NCI-H446 treated with DMSO at 0.1 percent for 48 hours (cell line): ENCODE measurements around the gene MYH6.

Source experiments
- DNase-seq: peaks from one replicate; lab custom pipeline; 2025; lab: John Stamatoyannopoulos, UW

The MYH6 gene

DNA sequence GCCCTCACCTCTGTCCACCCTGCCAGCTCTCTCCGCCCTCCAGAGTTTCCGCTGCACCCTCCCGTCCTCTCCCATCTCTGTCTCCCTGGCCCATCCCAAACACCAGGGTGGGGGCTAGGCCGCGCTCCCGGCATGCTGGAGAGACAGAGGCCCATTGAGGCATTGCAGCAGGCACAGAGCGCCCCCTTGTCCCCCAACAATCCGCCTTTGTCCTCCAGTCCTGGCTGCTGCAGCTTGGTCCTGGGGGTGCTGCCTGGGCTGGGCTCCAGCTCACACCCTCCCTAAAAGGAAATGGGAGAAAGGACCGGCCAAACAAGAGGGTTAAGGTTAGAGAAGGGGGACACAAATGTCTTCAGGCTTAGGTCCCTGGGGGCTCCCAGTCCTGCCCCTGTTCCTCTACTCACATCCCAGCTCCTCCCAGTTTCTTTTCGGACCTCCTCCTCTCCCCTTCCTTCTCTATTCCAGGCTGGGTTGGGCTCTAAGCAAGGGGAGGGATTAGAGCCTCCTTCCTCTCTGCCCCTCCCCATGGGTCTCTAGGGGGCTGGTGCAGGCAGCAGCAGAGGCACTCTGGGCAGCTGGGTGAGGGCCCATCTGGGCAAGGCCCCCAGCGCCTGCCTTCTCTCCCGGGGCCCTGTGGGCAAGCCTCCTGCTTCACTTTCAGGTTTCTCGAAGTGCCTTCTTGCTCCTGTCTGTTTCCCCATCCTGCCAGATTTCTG is 31.4 kb downstream of the MYH6 start, which contains the start of gene CMTM5:
Gene CMTM5, plus strand, starts transcription at position 565 of the 716 bp plus-strand sequence. CDS start 206 bp downstream, outside the sequence.
- no peak for DNase-seq

DNA sequence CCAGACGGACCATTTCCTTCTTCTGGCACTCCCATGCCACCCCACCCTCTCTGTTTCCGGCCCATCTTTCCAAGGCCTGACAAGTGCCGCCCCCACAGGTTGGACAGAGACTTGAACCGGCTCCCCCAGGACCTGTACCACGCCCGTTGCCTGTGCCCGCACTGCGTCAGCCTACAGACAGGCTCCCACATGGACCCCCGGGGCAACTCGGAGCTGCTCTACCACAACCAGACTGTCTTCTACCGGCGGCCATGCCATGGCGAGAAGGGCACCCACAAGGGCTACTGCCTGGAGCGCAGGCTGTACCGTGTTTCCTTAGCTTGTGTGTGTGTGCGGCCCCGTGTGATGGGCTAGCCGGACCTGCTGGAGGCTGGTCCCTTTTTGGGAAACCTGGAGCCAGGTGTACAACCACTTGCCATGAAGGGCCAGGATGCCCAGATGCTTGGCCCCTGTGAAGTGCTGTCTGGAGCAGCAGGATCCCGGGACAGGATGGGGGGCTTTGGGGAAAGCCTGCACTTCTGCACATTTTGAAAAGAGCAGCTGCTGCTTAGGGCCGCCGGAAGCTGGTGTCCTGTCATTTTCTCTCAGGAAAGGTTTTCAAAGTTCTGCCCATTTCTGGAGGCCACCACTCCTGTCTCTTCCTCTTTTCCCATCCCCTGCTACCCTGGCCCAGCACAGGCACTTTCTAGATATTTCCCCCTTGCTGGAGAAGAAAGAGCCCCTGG is 32.4 kb downstream of the MYH6 start:
- DNase-seq = no peak

DNA sequence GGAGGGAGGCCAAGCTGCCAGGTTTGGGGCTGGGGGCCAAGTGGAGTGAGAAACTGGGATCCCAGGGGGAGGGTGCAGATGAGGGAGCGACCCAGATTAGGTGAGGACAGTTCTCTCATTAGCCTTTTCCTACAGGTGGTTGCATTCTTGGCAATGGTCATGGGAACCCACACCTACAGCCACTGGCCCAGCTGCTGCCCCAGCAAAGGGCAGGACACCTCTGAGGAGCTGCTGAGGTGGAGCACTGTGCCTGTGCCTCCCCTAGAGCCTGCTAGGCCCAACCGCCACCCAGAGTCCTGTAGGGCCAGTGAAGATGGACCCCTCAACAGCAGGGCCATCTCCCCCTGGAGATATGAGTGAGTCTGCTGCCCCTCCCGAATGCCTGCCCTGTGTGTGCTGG is 35.0 kb downstream of the MYH6 start:
- DNase-seq = no peak

DNA sequence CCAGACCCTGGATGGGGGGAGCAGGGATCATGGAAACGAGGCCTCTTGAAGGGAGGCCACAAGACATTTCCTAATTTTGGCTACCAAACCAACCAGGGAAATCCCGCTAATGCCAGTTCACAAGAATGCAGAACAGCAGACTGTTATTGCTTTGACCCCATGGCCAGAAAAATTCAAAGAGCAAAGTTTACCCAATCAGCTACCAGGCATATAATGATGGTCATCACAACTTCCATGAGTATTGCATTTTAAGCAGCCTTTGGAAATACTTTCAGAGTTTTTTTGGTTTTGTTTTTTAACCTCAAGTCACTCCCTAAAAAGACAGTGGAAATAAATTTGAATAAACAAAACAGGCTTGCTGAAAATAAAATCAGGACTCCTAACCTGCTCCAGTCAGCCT is 35.6 kb downstream of the MYH6 start, which contains the start of gene IL25:
Gene IL25, plus strand, starts transcription at position 301 of the 400 bp plus-strand sequence.
- no peak for DNase-seq

DNA sequence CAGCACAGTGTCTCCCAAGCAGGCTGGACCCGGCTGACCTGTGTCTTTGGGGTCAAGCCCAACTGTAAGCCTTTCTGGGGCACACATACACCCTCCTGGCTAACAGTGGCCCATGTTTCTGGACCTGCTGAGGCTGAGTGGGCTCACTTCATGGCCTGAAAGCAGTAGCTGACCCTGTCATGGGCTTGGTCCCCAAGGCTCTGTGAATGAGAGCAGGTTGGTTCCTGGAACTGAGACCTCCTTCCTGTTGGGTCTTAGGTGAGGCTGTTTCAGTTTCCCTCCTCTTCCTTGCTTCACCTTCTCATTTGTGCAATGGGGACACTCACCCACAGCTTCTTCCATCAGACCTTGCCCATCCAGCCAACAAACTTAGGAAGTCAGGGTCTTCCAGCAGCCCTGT is 36.2 kb downstream of the MYH6 start:
- DNase-seq = no peak

DNA sequence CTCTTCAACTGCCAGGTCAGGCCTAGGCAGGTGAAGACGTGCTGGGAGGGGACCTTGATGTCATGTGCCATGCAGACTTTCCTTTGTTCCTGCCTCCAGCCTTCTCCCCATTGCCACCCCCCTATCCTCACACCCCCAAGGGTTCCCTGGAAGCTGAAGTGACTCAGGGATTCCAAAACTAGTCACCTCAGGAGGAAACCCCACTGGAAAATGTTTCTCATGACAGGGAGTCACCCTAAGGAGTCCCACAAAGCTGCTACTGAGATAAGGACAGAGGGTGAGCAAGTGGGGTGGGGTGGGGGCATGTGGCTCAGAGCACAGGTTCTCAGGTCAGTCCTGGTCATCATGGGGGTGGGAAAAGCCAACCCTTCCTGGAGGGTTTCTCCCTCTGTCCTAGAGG is 37.9 kb downstream of the MYH6 start:
- no peak for DNase-seq

DNA sequence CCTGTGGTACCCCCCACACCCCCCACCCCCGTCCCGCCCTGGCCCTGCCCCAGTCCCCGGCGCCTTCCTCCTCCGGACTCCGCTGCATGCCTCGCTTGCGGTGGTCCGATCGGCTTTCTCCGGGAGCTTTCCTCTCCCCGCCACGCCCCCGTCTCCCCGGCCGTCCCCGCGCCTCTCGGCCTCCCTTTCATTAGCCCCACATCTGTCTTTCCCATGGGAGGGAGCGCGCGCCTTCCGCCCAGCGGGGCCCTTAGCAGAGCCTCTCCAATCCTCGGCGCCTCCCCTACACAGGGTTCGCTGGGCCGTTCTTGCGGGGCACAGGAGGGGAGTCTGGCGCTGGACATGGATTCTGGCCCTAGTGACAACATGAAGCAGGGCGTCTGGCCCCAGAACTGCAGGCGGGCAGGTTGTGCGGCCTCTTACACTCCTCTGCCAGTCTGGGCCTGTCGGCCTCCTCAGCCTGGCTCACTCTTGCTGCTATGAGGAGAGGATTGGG is 41.6 kb downstream of the MYH6 start:
- peak; percentile 35 for DNase-seq

DNA sequence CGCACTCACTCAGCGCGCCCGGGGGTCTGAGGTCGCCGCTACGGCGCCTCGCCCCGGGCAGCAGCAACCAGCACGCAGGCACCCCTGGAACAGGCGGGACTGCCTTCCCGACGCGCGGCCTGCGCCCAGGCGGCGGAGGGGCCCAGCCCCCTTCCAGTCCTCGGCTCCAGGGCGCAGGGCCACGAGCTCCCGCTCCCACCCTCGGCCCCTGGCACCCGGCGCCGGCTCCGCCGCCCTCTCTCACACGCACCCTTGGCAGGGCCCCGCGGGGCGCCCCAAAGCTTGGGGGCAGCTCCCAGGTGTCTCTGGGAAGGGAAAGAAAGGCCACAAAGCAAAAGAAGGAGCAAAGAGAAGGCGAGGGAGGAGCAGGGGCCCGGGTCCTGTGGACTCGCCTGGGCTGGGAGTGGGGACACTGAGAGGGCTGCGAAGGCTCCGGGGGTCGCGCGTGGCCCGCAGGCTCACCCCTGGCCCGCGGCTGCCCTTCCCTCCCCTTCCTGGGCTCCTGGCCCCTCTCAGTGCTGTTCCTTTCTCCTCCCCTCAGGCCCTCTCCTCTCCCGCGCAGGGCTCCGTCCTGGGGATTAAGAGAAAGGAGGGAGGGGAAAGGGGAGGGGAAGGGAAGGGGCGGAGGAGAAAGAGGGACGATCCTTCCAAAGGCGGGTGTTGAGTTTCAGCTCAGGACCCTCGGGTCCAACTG is 42.2 kb downstream of the MYH6 start:
- DNase-seq = peak; percentile 29

DNA sequence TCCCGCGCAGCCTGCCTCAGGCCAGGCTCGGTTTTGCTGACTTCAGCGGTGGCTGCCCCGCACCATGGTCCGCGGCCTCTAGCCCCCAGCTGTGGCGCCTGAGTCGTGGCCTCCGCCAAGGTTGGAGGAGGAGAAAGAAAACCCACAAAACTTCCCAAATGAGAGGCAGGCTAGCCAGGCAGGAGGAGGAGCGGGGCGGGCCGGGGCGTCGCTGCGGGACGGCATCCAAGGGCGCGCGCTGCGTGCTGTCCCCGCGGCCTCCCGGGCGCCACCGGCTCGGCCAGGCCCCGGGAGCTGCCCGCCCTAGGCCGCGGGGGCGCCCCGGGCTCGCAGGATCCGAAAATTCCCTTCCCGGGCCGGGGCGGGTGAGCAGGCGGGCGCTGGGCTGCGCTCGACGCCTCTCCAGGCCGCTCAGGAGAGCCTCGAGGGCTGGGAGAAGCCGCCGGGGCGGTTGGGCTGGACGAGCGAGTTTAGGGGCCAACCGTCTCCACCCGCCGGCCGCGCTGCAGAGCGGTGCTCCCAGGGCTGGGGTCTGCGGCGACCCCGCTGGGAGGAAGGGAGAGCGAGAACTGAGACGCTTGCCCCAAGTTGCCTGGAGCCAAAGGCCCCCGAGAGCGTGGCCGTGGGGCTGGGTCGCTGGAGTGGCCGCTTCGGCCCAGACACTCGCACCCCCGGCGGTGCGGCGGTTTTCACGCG is 42.9 kb downstream of the MYH6 start, which contains the start of gene EFS:
Gene EFS, minus strand, starts transcription at position 137 of the 696 bp plus-strand sequence. CDS start 147 bp downstream, outside the sequence.
- no peak for DNase-seq

DNA sequence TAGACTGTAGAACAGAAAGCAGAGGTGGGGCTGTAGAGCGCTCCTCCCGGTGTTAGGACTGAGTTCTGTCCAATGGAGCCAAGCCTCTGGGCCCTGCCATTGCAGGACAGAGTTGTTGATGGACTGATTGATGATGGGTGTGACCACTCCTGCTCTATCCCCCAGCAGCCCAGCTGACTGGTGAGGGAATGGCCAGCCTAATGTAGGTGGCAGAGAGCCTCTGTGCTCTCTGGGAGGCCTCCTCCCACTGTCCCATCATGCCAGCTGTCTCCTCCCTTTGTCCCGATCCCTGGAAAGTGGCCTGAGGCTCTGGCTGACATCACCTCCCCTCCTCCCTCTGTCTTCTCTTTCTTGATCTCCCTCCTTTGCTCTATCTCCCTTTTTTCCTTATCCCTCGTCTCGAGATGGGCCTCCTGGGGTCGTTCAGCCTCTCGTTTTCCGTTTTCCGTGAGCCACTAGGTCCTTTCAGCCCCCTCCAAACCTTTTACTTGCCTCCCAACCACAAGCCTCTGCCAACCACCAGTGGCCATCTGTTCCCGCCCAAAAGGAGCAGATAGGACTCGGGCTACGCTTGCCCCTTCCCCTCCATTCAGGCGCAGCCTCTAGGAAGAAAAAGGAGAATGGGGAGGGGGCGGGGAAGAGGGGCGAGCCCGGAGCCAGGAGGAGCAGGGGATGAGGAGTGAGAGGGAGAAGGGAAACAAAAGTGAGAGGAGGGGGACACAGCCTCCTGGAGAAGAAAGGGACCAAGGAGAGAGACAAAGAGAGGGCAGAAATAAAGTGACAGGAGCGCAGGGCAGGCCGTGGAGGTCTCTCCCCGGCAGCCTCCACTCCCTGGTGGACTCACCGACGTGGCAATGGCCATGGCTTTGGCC is 43.7 kb downstream of the MYH6 start:
- peak; percentile 56 for DNase-seq

DNA sequence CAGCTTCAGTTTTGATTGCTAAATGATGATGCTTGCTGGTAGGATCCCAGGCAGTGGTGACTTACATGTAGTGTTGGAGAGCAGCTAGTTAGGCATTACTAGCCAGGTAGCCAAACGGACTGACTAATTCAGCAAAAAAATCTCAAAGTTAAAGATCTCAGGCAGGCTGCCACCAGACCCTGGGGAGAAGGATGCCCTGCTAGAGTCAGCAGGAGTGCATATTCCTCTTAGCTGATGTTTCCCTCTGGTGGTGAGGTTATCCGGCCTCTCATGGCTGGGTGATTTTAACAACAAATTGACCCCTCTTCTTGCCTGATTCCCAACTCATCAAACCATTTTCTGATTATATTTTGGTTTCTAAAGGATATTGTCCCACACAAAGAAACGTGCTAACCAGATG is 45.9 kb downstream of the MYH6 start:
- DNase-seq = no peak

DNA sequence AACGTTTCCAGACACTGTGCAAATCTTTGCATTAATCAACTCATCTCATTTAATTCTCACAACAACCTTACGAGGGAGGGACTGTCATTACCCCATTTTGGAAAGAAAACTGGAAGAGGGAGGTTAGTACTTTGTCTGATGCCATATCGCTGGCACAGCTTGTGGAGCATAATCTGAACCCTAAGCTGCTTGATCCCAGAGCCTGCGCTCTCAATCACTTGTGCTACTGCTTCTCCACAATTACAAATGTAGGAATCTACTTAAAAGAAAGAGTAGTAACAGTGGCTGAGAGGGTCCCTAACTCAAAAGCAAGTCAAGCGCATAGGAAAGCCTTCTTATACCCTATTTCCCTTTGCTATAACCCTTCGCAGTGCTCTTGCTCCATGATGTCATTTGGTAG is 46.3 kb downstream of the MYH6 start:
- DNase-seq = no peak

DNA sequence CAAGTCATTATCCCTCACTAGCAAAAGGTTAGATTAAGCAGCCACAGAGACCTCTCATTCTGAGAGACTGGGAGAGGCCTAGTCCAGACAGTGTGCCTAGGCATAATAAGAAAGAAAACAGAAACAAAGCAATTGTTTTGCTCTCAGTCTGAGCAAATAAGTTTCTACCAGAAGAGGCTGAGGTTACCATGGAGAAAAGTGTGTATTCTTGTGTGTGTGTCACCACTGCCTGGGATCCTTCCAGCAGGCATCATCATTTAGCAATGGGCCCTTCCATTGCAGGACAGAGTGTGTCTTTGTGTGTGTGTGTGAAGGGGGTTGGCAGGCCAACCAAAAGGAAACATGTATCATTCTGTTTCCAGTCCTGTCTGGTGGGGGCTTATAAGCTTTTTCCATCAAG is 46.8 kb downstream of the MYH6 start:
- DNase-seq = no peak

DNA sequence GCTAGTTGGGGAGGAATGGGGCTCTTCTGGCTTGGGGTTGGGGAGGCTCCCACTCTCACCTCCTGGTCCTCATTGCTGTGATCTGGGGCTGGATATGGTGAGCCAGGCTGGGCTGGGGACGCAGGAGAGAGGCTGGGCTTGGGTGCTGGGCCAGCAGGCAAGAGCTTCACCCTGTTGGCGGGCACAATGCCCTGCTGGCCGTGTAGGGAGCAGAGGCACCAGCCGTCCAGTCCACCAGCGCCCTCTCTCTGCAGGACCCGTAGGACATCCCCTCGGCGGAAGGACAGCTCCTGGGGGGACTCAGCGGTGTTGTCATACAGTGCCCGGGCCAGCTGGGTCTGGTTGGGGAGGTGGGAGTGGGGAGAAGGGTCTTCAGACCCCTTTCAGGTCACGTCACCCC is 47.6 kb downstream of the MYH6 start:
- no peak for DNase-seq

DNA sequence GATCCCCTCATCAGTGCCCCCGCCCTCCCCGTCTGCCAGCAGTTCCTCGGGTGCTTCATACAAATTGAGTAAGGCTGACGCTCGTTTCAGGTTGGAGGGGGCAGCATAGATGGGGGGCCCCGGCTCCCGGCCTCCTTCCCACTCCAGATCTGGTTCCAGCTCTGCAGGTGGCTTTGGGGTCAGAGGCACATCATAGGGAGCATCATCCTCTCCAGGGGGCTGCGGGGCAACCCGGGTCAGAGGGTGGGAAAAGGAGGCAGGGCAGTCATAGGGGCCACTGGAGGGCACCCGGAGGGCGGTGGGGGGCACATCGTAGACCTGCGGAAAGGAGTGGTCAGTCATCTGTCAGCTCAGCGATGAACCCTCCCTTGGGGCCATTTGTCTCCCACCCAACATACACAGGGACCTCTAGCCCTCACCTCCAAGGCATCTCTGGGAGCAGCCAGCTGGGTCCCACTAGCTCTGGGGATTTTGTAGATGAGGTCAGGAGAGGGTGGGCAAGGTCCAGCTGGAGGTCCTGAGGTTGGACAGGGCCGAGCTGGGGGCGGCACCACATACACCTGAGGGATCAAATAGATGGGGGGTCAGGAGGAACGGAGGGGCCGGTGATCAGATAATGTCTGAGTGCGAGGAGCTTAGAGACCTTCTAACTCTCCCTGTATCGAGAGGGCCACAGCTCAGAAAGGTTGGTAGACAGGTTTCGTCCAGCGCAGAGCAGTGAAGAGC is 48.2 kb downstream of the MYH6 start:
- no peak for DNase-seq

DNA sequence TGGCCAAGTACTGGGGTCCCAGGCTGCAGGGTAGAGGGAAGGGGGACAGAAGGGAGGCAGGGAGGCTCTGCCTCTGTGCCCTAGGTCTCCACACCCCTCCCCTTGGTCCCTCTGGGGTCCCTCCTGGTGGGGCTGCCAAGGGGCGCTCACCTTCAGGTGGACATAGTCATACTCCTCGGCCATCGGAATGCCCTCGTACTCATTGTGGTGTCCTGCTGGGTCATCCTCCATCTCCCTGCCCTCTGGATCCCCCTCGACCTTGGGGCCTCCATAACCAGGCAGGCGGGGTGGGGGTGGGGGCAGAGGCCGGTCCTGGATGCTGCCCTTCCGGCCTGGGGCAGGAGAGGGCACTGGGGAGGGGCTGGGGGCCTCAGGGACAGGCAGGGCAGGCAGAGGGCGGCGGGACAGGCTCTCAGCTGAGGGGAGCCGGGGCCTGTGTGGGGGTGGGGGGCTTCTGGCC is 48.9 kb downstream of the MYH6 start:
- no peak for DNase-seq

DNA sequence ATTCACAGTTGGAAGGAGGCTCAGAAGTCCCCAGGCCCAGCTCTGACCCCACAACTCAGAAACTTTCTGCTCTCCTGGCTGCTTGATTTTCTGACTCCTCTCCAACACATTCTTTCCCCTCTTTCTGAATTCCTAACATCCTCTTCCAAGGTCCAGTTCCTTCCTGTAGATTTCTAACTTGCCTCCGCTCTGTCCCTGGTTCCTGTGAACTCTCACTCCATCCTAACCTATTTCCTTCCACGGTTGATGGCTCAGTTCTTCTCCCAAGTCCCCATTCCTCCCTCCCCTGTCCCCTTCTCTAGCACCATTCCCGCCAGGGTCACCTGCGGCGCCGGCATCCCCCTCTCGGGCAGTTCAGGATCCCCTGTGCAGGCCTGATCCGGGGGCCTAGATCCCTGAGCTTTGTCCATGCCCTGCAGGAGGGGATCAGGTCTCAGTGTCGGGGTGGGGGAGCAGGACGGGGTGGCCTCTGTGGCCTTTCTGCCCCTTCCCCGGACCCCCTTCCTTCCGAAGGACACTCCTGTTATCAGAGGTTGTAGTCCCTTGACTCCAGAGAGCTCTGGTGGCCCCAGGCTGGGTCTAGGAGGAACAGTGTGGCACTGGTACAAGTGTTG is 49.4 kb downstream of the MYH6 start:
- no peak for DNase-seq

DNA sequence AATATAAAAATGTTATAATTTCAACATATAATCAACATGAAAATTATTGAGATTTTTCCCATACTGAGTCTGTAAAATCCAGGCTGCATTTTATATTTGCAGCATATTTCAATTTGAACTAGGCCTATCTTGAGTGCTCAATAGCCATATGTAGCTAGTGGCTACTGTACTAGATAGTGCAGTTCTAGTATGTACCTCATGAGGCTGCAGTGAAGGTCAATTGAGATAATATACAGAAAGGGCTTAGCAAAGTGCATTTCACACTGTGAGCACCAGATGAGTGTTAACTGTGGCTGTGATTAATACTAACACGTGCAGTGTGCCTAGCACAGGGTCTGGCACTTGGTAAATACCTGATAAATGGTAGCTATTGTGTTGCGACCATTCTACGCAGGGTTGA is 50.0 kb downstream of the MYH6 start:
- no peak for DNase-seq

DNA sequence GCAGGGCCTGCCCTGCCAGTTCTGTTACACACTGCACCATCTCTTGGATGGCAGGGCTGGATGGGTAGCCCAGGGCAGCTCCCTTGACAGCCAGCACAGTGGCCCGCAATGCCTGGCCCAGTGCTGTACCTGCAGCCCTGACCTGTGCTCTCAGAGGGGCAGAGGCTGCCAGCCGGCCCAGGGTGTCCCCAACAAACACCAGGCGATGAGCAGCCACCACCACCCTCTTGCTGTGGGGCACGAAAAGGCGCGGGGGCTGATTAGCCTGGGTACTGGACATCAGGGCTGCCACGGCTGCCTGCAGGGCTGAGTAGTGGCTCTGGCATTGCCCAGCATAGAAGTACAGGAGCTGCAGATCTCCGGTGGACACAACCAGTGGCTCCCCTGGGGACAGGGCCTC is 50.8 kb downstream of the MYH6 start:
- no peak for DNase-seq

DNA sequence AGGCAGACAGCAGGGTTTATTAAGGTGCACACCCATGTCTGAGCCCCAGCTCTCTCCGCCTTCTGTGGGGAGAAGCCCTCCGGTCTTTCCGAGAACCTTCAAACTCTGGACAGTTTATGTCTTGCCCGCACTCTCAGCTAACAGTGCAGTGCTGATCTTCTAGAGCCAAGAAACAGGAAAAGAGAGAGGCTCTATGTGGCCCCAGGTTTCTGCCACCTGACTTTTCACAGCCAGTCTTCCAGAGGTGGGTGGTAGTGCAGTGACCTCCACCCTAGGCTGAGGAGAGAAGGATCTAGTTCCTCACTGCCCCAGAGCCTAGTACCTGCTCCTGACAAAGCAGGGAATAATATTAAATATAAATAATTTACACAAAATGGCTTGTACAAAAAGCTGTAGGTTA is 51.4 kb downstream of the MYH6 start:
- no peak for DNase-seq
